ENCODE data around the gene EIF2S3.

EIF2S3 gene

DNA sequence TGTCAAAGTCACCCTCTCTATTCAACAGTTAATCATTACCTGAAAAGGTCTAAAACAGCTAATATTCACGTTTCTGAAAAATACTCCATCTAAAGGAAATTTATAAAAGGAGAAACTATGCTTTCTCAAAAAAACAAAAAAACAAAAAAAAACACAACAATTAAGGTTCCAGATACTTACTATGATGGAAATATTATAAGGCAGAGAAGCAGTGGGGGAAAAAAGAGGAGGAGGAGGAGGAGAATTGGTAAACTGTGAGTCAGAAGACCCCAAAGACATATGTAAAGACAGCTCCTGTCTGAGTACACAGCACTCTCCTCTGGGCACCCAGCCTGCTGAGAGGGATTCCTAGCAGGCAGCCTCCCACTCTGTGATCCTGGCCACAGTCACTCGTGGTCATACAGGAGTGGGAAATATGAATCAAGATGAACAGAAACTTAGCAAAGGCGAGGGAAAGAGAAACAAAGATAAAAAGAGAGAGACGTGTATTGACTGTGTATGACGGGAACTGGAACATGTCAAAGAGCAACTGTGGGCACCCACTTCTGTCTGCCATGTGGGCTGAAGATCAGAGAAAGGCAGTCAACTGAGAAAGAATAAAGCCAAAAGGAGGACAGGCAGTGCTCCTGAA is 40.3 kb upstream of the EIF2S3 start:
- ATAC-seq = peak; percentile 31; the same call in 2 of the 3 replicates
- TF ChIP-seq ZNF565 (CRISPR knock-in tag; conservative IDR thresholded peaks at IDR 0.05; ENCODE audit: low read depth) = no peak
- TF ChIP-seq, protein P1, sequence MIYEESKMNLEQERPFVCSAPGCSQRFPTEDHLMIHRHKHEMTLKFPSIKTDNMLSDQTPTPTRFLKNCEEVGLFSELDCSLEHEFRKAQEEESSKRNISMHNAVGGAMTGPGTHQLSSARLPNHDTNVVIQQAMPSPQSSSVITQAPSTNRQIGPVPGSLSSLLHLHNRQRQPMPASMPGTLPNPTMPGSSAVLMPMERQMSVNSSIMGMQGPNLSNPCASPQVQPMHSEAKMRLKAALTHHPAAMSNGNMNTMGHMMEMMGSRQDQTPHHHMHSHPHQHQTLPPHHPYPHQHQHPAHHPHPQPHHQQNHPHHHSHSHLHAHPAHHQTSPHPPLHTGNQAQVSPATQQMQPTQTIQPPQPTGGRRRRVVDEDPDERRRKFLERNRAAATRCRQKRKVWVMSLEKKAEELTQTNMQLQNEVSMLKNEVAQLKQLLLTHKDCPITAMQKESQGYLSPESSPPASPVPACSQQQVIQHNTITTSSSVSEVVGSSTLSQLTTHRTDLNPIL (CRISPR knock-in tag; IDR thresholded peaks at IDR 0.05; ENCODE audit: low read depth) = no peak
- TF ChIP-seq, protein P2, sequence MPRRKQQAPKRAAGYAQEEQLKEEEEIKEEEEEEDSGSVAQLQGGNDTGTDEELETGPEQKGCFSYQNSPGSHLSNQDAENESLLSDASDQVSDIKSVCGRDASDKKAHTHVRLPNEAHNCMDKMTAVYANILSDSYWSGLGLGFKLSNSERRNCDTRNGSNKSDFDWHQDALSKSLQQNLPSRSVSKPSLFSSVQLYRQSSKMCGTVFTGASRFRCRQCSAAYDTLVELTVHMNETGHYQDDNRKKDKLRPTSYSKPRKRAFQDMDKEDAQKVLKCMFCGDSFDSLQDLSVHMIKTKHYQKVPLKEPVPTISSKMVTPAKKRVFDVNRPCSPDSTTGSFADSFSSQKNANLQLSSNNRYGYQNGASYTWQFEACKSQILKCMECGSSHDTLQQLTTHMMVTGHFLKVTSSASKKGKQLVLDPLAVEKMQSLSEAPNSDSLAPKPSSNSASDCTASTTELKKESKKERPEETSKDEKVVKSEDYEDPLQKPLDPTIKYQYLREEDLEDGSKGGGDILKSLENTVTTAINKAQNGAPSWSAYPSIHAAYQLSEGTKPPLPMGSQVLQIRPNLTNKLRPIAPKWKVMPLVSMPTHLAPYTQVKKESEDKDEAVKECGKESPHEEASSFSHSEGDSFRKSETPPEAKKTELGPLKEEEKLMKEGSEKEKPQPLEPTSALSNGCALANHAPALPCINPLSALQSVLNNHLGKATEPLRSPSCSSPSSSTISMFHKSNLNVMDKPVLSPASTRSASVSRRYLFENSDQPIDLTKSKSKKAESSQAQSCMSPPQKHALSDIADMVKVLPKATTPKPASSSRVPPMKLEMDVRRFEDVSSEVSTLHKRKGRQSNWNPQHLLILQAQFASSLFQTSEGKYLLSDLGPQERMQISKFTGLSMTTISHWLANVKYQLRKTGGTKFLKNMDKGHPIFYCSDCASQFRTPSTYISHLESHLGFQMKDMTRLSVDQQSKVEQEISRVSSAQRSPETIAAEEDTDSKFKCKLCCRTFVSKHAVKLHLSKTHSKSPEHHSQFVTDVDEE (CRISPR knock-in tag; IDR thresholded peaks at IDR 0.05) = no peak
- TF ChIP-seq ESRRG (CRISPR knock-in tag; IDR thresholded peaks at IDR 0.05) = no peak
- TF ChIP-seq ZFP30 (CRISPR knock-in tag; IDR thresholded peaks at IDR 0.05) = no peak
- no peak for TF ChIP-seq ZC3H10 (CRISPR knock-in tag; IDR thresholded peaks at IDR 0.05)
- no peak for TF ChIP-seq SNAI2 (CRISPR knock-in tag; IDR thresholded peaks at IDR 0.05)
- TF ChIP-seq PPARA (CRISPR knock-in tag; IDR thresholded peaks at IDR 0.05; ENCODE audit: borderline replicate concordance) = no peak
- TF ChIP-seq ZFP3 (CRISPR knock-in tag; IDR thresholded peaks at IDR 0.05) = no peak
- no peak for TF ChIP-seq TOX (CRISPR knock-in tag; IDR thresholded peaks at IDR 0.05; ENCODE audit: borderline replicate concordance)
- no peak for TF ChIP-seq GLIS3 (CRISPR knock-in tag; IDR thresholded peaks at IDR 0.05)
- no peak for TF ChIP-seq RARB (CRISPR knock-in tag; IDR thresholded peaks at IDR 0.05)
- no peak for TF ChIP-seq BACH2 (CRISPR knock-in tag; IDR thresholded peaks at IDR 0.05; ENCODE audit: borderline replicate concordance)
- no peak for TF ChIP-seq CSDC2 (CRISPR knock-in tag; IDR thresholded peaks at IDR 0.05)
- TF ChIP-seq TCF4 (CRISPR knock-in tag; IDR thresholded peaks at IDR 0.05; ENCODE audit: borderline replicate concordance) = no peak

DNA sequence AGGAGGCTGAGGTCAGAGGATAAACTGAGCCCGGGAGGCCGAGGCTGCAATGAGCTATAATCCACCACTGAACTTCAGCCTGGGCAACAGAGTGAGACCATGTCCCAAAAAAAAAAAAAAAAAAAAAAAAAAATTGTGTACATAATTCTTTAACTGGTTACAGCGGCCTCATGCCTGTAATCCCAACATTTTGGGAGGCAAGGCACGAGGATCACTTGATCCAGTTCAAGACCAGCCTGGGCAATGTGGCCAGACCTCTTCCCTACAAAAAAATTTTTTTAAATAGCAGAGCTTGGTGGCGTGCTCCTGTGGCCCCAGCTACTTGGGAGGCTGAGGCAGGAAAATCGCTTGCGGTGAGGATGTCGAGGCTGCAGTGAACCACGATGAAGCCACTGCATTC is 37.1 kb upstream of the EIF2S3 start:
- TF ChIP-seq, protein P1 (CRISPR knock-in tag; IDR thresholded peaks at IDR 0.05; ENCODE audit: low read depth) = no peak
- TF ChIP-seq PPARA (CRISPR knock-in tag; IDR thresholded peaks at IDR 0.05; ENCODE audit: borderline replicate concordance) = no peak
- TF ChIP-seq BACH2 (CRISPR knock-in tag; IDR thresholded peaks at IDR 0.05; ENCODE audit: borderline replicate concordance) = no peak
- no peak for TF ChIP-seq OSR1 (CRISPR knock-in tag; IDR thresholded peaks at IDR 0.05)
- TF ChIP-seq ZFP3 (CRISPR knock-in tag; IDR thresholded peaks at IDR 0.05) = no peak
- TF ChIP-seq, protein P3, sequence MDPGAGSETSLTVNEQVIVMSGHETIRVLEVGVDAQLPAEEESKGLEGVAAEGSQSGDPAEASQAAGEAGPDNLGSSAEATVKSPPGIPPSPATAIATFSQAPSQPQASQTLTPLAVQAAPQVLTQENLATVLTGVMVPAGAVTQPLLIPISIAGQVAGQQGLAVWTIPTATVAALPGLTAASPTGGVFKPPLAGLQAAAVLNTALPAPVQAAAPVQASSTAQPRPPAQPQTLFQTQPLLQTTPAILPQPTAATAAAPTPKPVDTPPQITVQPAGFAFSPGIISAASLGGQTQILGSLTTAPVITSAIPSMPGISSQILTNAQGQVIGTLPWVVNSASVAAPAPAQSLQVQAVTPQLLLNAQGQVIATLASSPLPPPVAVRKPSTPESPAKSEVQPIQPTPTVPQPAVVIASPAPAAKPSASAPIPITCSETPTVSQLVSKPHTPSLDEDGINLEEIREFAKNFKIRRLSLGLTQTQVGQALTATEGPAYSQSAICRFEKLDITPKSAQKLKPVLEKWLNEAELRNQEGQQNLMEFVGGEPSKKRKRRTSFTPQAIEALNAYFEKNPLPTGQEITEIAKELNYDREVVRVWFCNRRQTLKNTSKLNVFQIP (CRISPR knock-in tag; IDR thresholded peaks at IDR 0.05; ENCODE audit: borderline replicate concordance, low read depth) = no peak
- TF ChIP-seq SNAI2 (CRISPR knock-in tag; IDR thresholded peaks at IDR 0.05) = no peak
- TF ChIP-seq, protein P2 (CRISPR knock-in tag; IDR thresholded peaks at IDR 0.05) = no peak
- TF ChIP-seq, protein P4, sequence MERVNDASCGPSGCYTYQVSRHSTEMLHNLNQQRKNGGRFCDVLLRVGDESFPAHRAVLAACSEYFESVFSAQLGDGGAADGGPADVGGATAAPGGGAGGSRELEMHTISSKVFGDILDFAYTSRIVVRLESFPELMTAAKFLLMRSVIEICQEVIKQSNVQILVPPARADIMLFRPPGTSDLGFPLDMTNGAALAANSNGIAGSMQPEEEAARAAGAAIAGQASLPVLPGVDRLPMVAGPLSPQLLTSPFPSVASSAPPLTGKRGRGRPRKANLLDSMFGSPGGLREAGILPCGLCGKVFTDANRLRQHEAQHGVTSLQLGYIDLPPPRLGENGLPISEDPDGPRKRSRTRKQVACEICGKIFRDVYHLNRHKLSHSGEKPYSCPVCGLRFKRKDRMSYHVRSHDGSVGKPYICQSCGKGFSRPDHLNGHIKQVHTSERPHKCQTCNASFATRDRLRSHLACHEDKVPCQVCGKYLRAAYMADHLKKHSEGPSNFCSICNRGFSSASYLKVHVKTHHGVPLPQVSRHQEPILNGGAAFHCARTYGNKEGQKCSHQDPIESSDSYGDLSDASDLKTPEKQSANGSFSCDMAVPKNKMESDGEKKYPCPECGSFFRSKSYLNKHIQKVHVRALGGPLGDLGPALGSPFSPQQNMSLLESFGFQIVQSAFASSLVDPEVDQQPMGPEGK (CRISPR knock-in tag; IDR thresholded peaks at IDR 0.05; ENCODE audit: borderline replicate concordance) = no peak
- TF ChIP-seq ZNF565 (CRISPR knock-in tag; conservative IDR thresholded peaks at IDR 0.05; ENCODE audit: low read depth) = no peak
- TF ChIP-seq ZNF70 (CRISPR knock-in tag; IDR thresholded peaks at IDR 0.05) = no peak
- no peak for TF ChIP-seq ZC3H10 (CRISPR knock-in tag; IDR thresholded peaks at IDR 0.05)
- TF ChIP-seq, protein P5, sequence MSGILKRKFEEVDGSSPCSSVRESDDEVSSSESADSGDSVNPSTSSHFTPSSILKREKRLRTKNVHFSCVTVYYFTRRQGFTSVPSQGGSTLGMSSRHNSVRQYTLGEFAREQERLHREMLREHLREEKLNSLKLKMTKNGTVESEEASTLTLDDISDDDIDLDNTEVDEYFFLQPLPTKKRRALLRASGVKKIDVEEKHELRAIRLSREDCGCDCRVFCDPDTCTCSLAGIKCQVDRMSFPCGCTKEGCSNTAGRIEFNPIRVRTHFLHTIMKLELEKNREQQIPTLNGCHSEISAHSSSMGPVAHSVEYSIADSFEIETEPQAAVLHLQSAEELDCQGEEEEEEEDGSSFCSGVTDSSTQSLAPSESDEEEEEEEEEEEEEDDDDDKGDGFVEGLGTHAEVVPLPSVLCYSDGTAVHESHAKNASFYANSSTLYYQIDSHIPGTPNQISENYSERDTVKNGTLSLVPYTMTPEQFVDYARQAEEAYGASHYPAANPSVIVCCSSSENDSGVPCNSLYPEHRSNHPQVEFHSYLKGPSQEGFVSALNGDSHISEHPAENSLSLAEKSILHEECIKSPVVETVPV (CRISPR knock-in tag; IDR thresholded peaks at IDR 0.05) = no peak
- TF ChIP-seq CSDC2 (CRISPR knock-in tag; IDR thresholded peaks at IDR 0.05) = no peak
- TF ChIP-seq ZFP30 (CRISPR knock-in tag; IDR thresholded peaks at IDR 0.05) = no peak
- TF ChIP-seq ISL1 (CRISPR knock-in tag; IDR thresholded peaks at IDR 0.05) = no peak
- no peak for TF ChIP-seq TOX (CRISPR knock-in tag; IDR thresholded peaks at IDR 0.05; ENCODE audit: borderline replicate concordance)
- no peak for ATAC-seq

Data from SK-N-SH treated with all-trans-retinoic acid at 6 μM for 48 hours (cell line).